NCI-H187 (cell line): ENCODE results near the gene GNB5.

ENCODE experiments used
- DNase-seq, 2 experiments: peaks; one replicate each; lab custom pipeline; 2025; lab: John Stamatoyannopoulos, UW

Gene GNB5

GRCh38 chr15:52140646-52141045 is 50.5 kb downstream of the GNB5 start:
- DNase-seq: no peak

GRCh38 chr15:52139599-52140462 is 51.4 kb downstream of the GNB5 start:
- DNase-seq: peak; percentile 30 to 32

GRCh38 chr15:52137432-52138357 is 53.5 kb downstream of the GNB5 start:
- no peak for DNase-seq

GRCh38 chr15:52136442-52136980 is 54.7 kb downstream of the GNB5 start:
- no peak for DNase-seq

DNA sequence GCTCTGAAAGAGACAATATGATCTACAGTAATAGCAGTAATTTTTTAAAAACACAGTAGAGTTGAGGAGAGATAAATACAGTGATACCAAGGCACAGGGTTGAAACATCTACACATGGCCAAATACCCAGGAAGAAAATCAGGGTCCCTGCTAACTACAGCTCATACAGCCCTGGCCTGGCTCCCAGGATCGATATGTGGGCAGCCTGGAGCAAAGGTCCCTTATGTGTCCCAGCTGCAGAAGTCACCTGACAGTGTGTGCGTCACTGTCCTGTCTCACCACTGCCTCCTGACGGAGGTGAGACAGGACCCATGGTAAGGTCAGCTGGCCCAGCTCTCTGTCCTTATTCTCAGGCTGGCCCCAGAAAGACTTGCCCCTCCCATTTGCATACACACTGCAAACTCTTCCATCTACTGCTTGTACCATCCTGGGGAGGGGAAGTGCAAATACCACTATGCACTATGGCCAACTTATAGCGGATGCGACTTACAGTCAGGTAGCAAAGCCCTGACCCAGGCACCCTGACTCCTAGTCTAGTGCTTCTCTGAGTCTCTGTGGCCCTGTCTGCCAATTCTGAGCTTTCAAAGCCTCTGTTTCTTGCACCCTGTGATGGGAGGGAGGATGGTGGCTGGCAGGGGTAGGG is 56.6 kb downstream of the GNB5 start:
- no peak for DNase-seq

DNA sequence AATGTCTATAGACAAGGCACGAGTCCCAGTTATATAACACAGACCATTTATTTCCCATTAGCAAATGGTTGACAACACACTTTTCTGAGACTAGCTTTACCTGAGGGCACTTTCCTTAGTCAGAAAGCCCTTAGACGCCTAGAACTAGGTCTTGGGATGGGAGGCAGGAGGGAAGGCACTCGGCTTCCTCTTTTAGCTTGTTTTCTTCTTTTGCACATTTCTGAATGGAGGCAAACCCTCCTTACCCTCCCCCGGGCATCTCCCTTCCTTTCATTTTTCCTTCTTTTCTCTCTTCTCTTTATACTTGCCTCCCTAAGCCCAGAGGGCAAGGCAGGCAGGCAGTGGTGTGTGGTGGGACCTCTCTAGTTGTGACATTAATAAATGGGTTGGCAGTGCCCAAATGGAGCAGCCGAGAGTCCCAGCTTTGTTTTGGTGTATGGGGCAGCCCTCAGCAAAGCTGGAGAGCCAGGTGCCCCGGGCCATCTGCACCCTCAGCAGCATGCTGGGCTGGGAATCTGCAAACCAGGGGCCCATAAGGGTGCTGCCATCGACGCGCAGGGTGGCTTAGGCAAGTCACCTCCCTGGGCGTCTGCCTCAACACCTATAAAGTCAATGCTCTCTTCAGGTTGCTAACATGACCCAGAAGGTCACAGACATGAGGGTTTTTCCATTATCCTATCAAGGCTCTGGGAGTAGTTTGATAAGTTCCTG is 57.5 kb downstream of the GNB5 start:
- no peak for DNase-seq

- no peak for DNase-seq
These were observed 59.1 kb downstream of the GNB5 start for GRCh38 chr15:52132066-52132465.

DNA sequence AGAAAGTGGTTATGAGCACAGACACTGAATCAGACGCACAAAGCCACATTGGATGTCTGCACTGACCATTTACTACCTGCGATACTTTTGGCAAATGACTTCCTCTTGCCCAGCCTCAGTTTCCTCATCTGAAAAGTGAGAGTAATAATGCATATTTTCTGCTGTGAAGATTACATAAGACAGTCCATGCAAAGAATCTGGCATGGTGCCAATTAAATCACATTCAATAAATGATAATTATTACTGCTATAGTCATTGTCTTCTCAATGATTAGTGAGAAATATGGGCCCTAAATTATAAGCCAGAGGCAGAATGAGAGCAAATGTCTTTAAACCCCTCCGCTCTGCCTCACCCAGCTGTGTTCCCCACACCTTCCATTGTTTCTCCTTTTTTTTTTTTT is 62.6 kb downstream of the GNB5 start:
- no peak for DNase-seq

- DNase-seq: no peak
These were observed 66.8 kb downstream of the GNB5 start for GRCh38 chr15:52124270-52124880.

GRCh38 chr15:52121896-52122295 is 69.3 kb downstream of the GNB5 start:
- DNase-seq: no peak

- DNase-seq: no peak
These were observed 70.2 kb downstream of the GNB5 start for GRCh38 chr15:52121006-52121405.

GRCh38 chr15:52120488-52120887 is 70.7 kb downstream of the GNB5 start:
- DNase-seq: no peak

DNA sequence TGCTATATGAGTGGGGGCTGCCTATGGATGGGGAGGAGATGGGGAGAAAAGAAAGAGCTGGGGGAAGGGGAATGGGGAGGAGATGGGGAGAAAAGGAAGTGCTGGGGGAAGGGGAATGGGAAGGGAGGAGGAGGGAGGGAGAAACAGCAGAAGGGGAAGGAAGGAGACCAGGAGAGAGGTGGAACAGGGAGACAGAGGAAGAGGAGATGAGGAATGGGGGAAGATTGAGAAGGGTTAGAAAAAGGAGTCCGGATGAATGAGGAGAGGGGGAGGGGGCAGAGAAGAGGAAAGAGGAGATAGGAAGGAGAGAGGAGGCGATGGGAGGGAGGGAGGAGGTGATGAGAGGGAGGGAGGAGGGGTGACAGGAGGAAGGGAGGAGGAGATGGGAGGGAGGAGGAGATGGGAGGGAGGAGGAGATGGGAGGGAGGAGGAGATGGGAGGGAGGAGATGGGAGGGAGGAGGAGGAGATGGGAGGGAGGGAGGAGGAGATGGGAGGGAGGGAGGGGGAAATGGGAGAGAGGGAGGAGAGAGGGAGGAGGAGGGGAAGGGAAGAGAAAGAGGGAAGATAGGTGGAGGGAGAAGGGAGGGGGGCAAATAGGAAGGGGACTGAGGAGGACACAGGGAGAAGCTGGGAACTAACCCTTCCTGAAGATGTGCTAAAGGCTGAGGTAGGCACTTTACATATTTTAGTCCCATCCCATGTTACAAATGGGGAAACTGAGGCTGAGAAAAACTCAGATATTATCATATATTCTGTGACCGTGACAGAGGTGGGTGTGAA is 72.0 kb downstream of the GNB5 start:
- DNase-seq: no peak

DNA sequence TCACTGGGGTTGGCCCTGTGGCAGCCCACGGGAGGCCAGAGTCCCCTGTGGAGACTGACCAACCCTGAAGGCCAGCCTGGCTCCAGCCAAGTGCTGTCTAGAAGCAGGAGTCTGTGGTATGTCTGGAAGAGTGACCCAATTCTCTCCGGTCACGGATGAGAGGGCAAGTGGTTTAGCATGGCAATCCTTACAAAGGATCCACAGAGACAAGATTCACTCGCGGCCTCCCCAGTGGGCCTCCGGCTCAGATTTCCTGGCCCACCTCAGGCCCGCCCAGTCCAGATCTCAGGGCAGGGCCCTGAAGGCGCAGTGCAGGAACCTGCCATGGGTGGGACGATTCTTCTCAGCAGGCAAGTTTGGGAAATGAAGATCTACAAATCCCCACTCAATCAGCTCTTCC is 73.6 kb downstream of the GNB5 start:
- no peak for DNase-seq

DNA sequence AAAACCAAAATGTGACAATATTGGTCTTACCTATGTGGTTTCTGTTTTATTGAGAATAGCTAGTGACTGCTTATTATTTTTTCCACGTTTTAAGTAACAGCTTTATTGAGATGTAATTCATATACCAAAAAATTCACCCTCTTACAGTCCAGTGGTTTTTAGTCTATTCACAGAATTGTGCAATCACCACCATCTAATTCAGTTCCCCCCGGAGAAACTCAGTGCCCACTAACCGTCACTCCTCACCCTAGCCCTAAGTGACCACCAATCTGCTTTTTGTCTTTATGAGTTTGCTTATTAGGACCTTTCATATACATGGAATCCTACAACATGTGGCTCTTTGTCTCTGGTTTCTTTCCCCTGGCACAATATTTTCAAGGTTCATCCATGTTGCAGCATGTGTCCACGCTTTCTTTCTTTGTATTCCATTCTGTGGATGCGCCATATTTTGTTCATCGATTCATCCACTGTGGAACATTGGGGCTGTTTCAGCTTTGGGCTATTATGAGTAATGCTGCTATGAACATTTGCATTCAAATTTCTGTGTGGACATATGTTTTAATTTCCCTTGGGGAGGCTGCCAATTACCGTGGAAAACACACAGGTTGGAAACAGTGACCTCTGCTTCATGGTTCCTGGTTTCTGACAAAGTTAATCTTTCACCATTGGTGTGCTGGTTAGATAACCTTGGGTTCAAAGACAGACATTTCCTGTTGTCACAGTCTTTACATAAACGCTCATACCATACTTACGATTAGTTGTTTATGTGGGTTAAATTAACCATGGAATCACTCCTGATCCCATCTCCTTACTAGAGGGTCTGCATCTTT is 75.4 kb downstream of the GNB5 start:
- DNase-seq: no peak

- no peak for DNase-seq
These were observed 76.7 kb downstream of the GNB5 start for GRCh38 chr15:52114261-52115055.

- no peak for DNase-seq
These were observed 77.5 kb downstream of the GNB5 start for GRCh38 chr15:52113708-52114107.

- DNase-seq: no peak
These were observed 78.0 kb downstream of the GNB5 start for GRCh38 chr15:52113235-52113634.
